Upper lobe of left lung (tissue), 4 donors: ENCODE results near the gene PLCH2.

Source experiments
- CTCF ChIP-seq, 6 experiments: fragments of 450-650 bp in 4 of 6; fragments of 200-600 bp in 2 of 6; sonication (generic) in 2 of 6; IDR thresholded peaks; one replicate each; pipeline ENCODE4 v1.5.1; 2016 to 2019; ENCODE audit warnings: antibody characterized with exemption in 6 of 6
- POLR2A ChIP-seq, 4 donors: fragments of 450-650 bp; IDR thresholded peaks; one replicate each; pipeline ENCODE4 v1.5.1; 2016 to 2017; ENCODE audit warnings: antibody characterized with exemption in 4 of 4, mild to moderate bottlenecking in 2 of 4

GRCh38 chr1:2479186-2479585 is 3.1 kb downstream of the PLCH2 start:
- TF ChIP-seq CTCF (IDR thresholded peaks at IDR 0.05) (no peak), POLR2A (IDR thresholded peaks at IDR 0.05) (no peak)
